HEK293 (cell line): Measurements from ENCODE around the gene SLC19A2.

Source experiments
- WT1 ChIP-seq: fragments of 450-650 bp; formaldehyde crosslinking; IDR thresholded peaks from 2 replicates; pipeline ENCODE4 v1.5.1; 2016; ENCODE audit warnings: missing biosample characterization, missing genetic modification characterization
- YY1 ChIP-seq: fragments of 450-650 bp; formaldehyde crosslinking; IDR thresholded peaks from 2 replicates; pipeline ENCODE4 v1.5.1; 2018; ENCODE audit warnings: missing biosample characterization, missing genetic modification characterization
- ZBTB21 ChIP-seq: fragments of 450-650 bp; formaldehyde crosslinking; IDR thresholded peaks from 2 replicates; pipeline ENCODE4 v1.5.1; 2017; ENCODE audit warnings: missing biosample characterization, missing genetic modification characterization
- ZBTB26 ChIP-seq: fragments of 450-650 bp; formaldehyde crosslinking; optimal IDR thresholded peaks from 2 replicates; pipeline ENCODE3; 2016; ENCODE audit warnings: missing biosample characterization, mild to moderate bottlenecking, missing genetic modification characterization
- ZNF341 ChIP-seq: fragments of 450-650 bp; formaldehyde crosslinking; IDR thresholded peaks from 2 replicates; pipeline ENCODE4; 2016; ENCODE audit warnings: low read depth, missing biosample characterization, missing genetic modification characterization
- ZNF571 ChIP-seq: fragments of 450-650 bp; formaldehyde crosslinking; IDR thresholded peaks from 2 replicates; pipeline ENCODE4 v1.5.0; 2017; ENCODE audit warnings: missing biosample characterization, missing genetic modification characterization
- TF ChIP-seq, protein P1 (sequence below): fragments of 450-650 bp; formaldehyde crosslinking; IDR thresholded peaks from 2 replicates; pipeline ENCODE4 v1.5.1; 2016; ENCODE audit warnings: missing biosample characterization, missing genetic modification characterization
- TF ChIP-seq, protein P2 (sequence below): fragments of 450-650 bp; formaldehyde crosslinking; IDR thresholded peaks from 2 replicates; pipeline ENCODE4 v1.5.1; 2016; ENCODE audit warnings: missing biosample characterization, missing genetic modification characterization, low read depth
- TF ChIP-seq, protein P3 (sequence below): fragments of 450-650 bp; formaldehyde crosslinking; IDR thresholded peaks from 2 replicates; pipeline ENCODE4 v1.5.1; 2016; ENCODE audit warnings: missing biosample characterization, missing genetic modification characterization

DNA sequence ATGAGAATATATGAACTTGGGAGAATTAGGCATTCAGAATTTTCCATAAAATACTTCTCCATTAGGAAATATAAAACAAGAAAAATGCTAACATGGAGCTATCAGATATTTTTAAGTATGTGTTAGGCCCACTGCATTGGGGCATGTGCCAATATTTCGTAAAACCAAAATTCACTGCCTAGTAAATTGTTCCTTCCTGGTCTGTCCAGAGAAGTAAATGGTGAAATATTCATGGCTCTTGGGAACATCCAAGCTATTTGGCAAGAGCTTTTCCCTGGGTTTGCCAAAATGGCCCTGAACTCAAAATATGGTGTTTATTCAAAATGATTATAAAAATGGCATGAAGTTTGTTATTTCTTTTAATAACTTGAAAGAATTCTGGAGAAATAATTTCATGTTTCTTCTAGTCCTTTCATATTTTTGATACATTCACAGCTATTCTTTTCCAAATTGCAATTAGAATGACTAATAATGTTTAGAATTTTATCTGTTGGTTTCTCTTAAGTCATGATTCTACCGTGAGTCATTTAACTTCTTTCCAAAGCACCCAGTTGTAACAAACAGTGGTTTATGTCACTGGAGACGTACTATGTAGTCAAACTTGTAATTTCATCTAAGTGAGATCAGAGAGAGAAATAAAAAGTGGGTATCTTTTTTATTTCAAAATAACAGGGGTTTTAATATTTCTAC is 25.7 kb upstream of the SLC19A2 start:
- TF ChIP-seq, protein P1, sequence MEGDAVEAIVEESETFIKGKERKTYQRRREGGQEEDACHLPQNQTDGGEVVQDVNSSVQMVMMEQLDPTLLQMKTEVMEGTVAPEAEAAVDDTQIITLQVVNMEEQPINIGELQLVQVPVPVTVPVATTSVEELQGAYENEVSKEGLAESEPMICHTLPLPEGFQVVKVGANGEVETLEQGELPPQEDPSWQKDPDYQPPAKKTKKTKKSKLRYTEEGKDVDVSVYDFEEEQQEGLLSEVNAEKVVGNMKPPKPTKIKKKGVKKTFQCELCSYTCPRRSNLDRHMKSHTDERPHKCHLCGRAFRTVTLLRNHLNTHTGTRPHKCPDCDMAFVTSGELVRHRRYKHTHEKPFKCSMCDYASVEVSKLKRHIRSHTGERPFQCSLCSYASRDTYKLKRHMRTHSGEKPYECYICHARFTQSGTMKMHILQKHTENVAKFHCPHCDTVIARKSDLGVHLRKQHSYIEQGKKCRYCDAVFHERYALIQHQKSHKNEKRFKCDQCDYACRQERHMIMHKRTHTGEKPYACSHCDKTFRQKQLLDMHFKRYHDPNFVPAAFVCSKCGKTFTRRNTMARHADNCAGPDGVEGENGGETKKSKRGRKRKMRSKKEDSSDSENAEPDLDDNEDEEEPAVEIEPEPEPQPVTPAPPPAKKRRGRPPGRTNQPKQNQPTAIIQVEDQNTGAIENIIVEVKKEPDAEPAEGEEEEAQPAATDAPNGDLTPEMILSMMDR = no peak
- TF ChIP-seq WT1 (tag by site-specific recombination) (no peak), ZNF341 (tag by site-specific recombination) (no peak), ZBTB21 (no peak), ZNF571 (tag by site-specific recombination) (no peak), YY1 (tag by site-specific recombination) (no peak), ZBTB26 (tag by site-specific recombination) (no peak)
- TF ChIP-seq, protein P2, sequence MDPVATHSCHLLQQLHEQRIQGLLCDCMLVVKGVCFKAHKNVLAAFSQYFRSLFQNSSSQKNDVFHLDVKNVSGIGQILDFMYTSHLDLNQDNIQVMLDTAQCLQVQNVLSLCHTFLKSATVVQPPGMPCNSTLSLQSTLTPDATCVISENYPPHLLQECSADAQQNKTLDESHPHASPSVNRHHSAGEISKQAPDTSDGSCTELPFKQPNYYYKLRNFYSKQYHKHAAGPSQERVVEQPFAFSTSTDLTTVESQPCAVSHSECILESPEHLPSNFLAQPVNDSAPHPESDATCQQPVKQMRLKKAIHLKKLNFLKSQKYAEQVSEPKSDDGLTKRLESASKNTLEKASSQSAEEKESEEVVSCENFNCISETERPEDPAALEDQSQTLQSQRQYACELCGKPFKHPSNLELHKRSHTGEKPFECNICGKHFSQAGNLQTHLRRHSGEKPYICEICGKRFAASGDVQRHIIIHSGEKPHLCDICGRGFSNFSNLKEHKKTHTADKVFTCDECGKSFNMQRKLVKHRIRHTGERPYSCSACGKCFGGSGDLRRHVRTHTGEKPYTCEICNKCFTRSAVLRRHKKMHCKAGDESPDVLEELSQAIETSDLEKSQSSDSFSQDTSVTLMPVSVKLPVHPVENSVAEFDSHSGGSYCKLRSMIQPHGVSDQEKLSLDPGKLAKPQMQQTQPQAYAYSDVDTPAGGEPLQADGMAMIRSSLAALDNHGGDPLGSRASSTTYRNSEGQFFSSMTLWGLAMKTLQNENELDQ (tag by site-specific recombination) = no peak
- TF ChIP-seq, protein P3, sequence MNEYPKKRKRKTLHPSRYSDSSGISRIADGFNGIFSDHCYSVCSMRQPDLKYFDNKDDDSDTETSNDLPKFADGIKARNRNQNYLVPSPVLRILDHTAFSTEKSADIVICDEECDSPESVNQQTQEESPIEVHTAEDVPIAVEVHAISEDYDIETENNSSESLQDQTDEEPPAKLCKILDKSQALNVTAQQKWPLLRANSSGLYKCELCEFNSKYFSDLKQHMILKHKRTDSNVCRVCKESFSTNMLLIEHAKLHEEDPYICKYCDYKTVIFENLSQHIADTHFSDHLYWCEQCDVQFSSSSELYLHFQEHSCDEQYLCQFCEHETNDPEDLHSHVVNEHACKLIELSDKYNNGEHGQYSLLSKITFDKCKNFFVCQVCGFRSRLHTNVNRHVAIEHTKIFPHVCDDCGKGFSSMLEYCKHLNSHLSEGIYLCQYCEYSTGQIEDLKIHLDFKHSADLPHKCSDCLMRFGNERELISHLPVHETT (tag by site-specific recombination) = no peak
